ENCODE measurements around the gene GUCY2F. TPM values are rescaled to one million over a fixed set of nuclear protein-coding genes. Genes with fewer than 3 reads are reported as not detected.

The GUCY2F gene
- total RNA-seq, 1 experiment from 2014 or later: not detected

- Histone ChIP-seq H3K9me3 (no peaks in the 10 kb centered on the region), H3K4me3 (ENCODE audit: low read depth, low read length) (no peak overlapping the region), H3K4me1 (no peaks in the 10 kb centered on the region), H3K27me3 (replicated peaks; ENCODE audit: control insufficient read depth, insufficient read depth, low read length) (no peaks in the 10 kb centered on the region), H3K36me3 (ENCODE audit: control insufficient read depth, insufficient read depth, low read length) (no peaks in the 10 kb centered on the region)
- no peak overlapping the region for H3K27ac Mint-ChIP-seq (ENCODE audit: unreplicated experiment)
- no peak for DNase-seq
- TF ChIP-seq, protein P1, sequence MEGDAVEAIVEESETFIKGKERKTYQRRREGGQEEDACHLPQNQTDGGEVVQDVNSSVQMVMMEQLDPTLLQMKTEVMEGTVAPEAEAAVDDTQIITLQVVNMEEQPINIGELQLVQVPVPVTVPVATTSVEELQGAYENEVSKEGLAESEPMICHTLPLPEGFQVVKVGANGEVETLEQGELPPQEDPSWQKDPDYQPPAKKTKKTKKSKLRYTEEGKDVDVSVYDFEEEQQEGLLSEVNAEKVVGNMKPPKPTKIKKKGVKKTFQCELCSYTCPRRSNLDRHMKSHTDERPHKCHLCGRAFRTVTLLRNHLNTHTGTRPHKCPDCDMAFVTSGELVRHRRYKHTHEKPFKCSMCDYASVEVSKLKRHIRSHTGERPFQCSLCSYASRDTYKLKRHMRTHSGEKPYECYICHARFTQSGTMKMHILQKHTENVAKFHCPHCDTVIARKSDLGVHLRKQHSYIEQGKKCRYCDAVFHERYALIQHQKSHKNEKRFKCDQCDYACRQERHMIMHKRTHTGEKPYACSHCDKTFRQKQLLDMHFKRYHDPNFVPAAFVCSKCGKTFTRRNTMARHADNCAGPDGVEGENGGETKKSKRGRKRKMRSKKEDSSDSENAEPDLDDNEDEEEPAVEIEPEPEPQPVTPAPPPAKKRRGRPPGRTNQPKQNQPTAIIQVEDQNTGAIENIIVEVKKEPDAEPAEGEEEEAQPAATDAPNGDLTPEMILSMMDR (IDR thresholded peaks at IDR 0.05; ENCODE audit: insufficient read depth in 1 of 2, low read depth in 1 of 2, low read length in 1 of 2, severe bottlenecking in 1 of 2, unreplicated experiment in 1 of 2): no peak
- ChIA-PET CTCF (no interaction called here), POLR2A (no interaction called here)
- no peaks in the 10 kb centered on the region for H3K4me1 Mint-ChIP-seq (ENCODE audit: low read depth, unreplicated experiment)
- BruUV-seq (replicated peaks): no TSS peak
- intact Hi-C loops (cut with micrococcal nuclease; ENCODE audit: unreplicated experiment): no loop called here
- H3K4me3 Mint-ChIP-seq (ENCODE audit: unreplicated experiment): no peak overlapping the region
- H3K9me3 Mint-ChIP-seq (ENCODE audit: unreplicated experiment): no peaks in the 10 kb centered on the region
- no peaks in the 10 kb centered on the region for H3K27me3 Mint-ChIP-seq (ENCODE audit: insufficient read depth, unreplicated experiment)
- H3K36me3 Mint-ChIP-seq (ENCODE audit: insufficient read depth, unreplicated experiment): no peaks in the 10 kb centered on the region
These were observed 135.4 kb downstream of the GUCY2F start for GRCh38 chrX:109346491-109346890.

GRCh38 chrX:109345856-109346255, 136.0 kb downstream of the GUCY2F start:
- H3K4me1 ChIP-seq: no peaks in the 10 kb centered on the region
- BruUV-seq (replicated peaks): no TSS peak
- CTCF ChIA-PET: no interaction called here
- H3K9me3 Mint-ChIP-seq (ENCODE audit: unreplicated experiment): no peaks in the 10 kb centered on the region
- no peak overlapping the region for H3K4me3 ChIP-seq (ENCODE audit: low read depth, low read length)
- no peak for DNase-seq
- H3K27ac Mint-ChIP-seq (ENCODE audit: unreplicated experiment): no peak overlapping the region
- intact Hi-C loops (cut with micrococcal nuclease; ENCODE audit: unreplicated experiment): no loop called here
- POLR2A ChIA-PET: no interaction called here
- no peaks in the 10 kb centered on the region for H3K9me3 ChIP-seq
- no peaks in the 10 kb centered on the region for H3K36me3 ChIP-seq (ENCODE audit: control insufficient read depth, insufficient read depth, low read length)
- H3K27me3 ChIP-seq (replicated peaks; ENCODE audit: control insufficient read depth, insufficient read depth, low read length): no peaks in the 10 kb centered on the region
- H3K4me3 Mint-ChIP-seq (ENCODE audit: unreplicated experiment): no peak overlapping the region
- H3K36me3 Mint-ChIP-seq (ENCODE audit: insufficient read depth, unreplicated experiment): no peaks in the 10 kb centered on the region
- H3K4me1 Mint-ChIP-seq (ENCODE audit: low read depth, unreplicated experiment): no peaks in the 10 kb centered on the region
- TF ChIP-seq, protein P1 (IDR thresholded peaks at IDR 0.05; ENCODE audit: insufficient read depth in 1 of 2, low read depth in 1 of 2, low read length in 1 of 2, severe bottlenecking in 1 of 2, unreplicated experiment in 1 of 2): no peak
- no peaks in the 10 kb centered on the region for H3K27me3 Mint-ChIP-seq (ENCODE audit: insufficient read depth, unreplicated experiment)

DNA sequence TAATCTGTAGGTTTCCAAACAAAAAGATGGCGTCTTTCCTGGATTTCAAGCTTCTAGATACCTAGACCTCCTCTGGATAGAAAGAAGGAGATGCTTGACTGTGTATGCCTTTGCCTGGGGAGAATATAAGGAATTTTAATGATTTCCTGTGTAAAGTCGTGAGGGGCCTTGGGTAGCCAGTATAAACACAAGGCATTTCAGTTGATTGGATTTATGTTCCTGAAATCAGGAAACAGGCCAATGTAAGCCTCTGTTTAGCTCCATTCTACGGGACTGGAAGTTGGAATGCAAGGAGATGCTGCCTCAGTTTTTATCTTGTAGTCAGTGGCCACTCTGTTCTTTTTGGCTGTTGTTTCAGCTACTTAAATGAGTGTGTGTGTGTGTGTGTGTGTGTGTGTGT, 137.2 kb downstream of the GUCY2F start:
- H3K27me3 Mint-ChIP-seq (ENCODE audit: insufficient read depth, unreplicated experiment): no peaks in the 10 kb centered on the region
- Histone ChIP-seq H3K27me3 (replicated peaks; ENCODE audit: control insufficient read depth, insufficient read depth, low read length) (no peaks in the 10 kb centered on the region), H3K4me1 (no peaks in the 10 kb centered on the region), H3K9me3 (no peaks in the 10 kb centered on the region), H3K4me3 (ENCODE audit: low read depth, low read length) (no peak overlapping the region), H3K36me3 (ENCODE audit: control insufficient read depth, insufficient read depth, low read length) (no peaks in the 10 kb centered on the region)
- no peaks in the 10 kb centered on the region for H3K9me3 Mint-ChIP-seq (ENCODE audit: unreplicated experiment)
- no peak overlapping the region for H3K4me3 Mint-ChIP-seq (ENCODE audit: unreplicated experiment)
- DNase-seq: no peak
- no peaks in the 10 kb centered on the region for H3K36me3 Mint-ChIP-seq (ENCODE audit: insufficient read depth, unreplicated experiment)
- intact Hi-C loops (cut with micrococcal nuclease; ENCODE audit: unreplicated experiment): no loop called here
- POLR2A ChIA-PET: no interaction called here
- TF ChIP-seq, protein P1 (IDR thresholded peaks at IDR 0.05; ENCODE audit: insufficient read depth in 1 of 2, low read depth in 1 of 2, low read length in 1 of 2, severe bottlenecking in 1 of 2, unreplicated experiment in 1 of 2): no peak
- no peak overlapping the region for H3K27ac Mint-ChIP-seq (ENCODE audit: unreplicated experiment)
- no TSS peak for BruUV-seq (replicated peaks)
- no peaks in the 10 kb centered on the region for H3K4me1 Mint-ChIP-seq (ENCODE audit: low read depth, unreplicated experiment)
- CTCF ChIA-PET: no interaction called here
